Endodermal cell (in vitro differentiated cells): ENCODE data around the gene SPATA32. TPM values are rescaled to one million over a fixed set of nuclear protein-coding genes. Genes with fewer than 3 reads are reported as not detected.

Experiments
- DNase-seq: peaks from one replicate; pipeline ENCODE4 v3.0.0-alpha.2; 2017
- H3K27ac ChIP-seq: 2 replicates; pipeline ENCODE4 v1.5.1; 2013; ENCODE audit warnings: mild to moderate bottlenecking, low read depth, low read length, moderate library complexity
- H3K27me3 ChIP-seq: 2 replicates; pipeline ENCODE4 v1.6.1; 2013; ENCODE audit warnings: mild to moderate bottlenecking, low read length, moderate library complexity; ENCODE audit not compliant: insufficient read depth, control insufficient read depth, poor library complexity, severe bottlenecking
- H3K36me3 ChIP-seq: 2 replicates; pipeline ENCODE4 v1.7.0; 2013; ENCODE audit warnings: mild to moderate bottlenecking, low read length, moderate library complexity; ENCODE audit not compliant: control insufficient read depth, insufficient read depth
- H3K4me1 ChIP-seq: one replicate; pipeline ENCODE4 v1.7.0; 2013; ENCODE audit warnings: low read length; ENCODE audit not compliant: control insufficient read depth, insufficient read depth
- H3K4me3 ChIP-seq: 2 replicates; pipeline ENCODE4 v1.5.1; 2013; ENCODE audit warnings: mild to moderate bottlenecking, low read length, moderate library complexity
- H3K9ac ChIP-seq: 2 replicates; pipeline ENCODE4 v1.6.1; 2013; ENCODE audit warnings: mild to moderate bottlenecking, low read length, moderate library complexity; ENCODE audit not compliant: poor library complexity, severe bottlenecking; ENCODE audit errors: extremely low read depth
- H3K9me3 ChIP-seq: 2 replicates; pipeline ENCODE4 v1.6.1; 2013; ENCODE audit warnings: mild to moderate bottlenecking, low read length, moderate library complexity; ENCODE audit not compliant: control insufficient read depth
- H3K27ac Mint-ChIP-seq: 2 replicates; pipeline ENCODE4 v1.8.0; 2020; ENCODE audit warnings: mixed read lengths
- H3K27me3 Mint-ChIP-seq: 2 replicates; pipeline ENCODE4 v1.8.0; 2021; ENCODE audit warnings: mild to moderate bottlenecking, mixed read lengths; ENCODE audit not compliant: insufficient read depth
- H3K36me3 Mint-ChIP-seq: 2 replicates; pipeline ENCODE4 v1.8.0; 2020; ENCODE audit warnings: low read depth, mixed read lengths
- H3K4me1 Mint-ChIP-seq: 2 replicates; pipeline ENCODE4 v1.8.0; 2020; ENCODE audit warnings: mixed read lengths
- H3K4me3 Mint-ChIP-seq: 2 replicates; pipeline ENCODE4 v1.8.0; 2020; ENCODE audit warnings: mild to moderate bottlenecking, moderate library complexity, mixed read lengths
- H3K9me3 Mint-ChIP-seq: 2 replicates; pipeline ENCODE4 v1.8.0; 2020; ENCODE audit warnings: mild to moderate bottlenecking, mixed read lengths
- CTCF ChIP-seq: fragments of 200-600 bp; sonication (generic); conservative IDR thresholded peaks from 2 replicates; pipeline ENCODE4 v1.5.0; 2021; ENCODE audit warnings: antibody characterized with exemption, mild to moderate bottlenecking
- WGBS, 2 experiments: methylation state at CpG; one replicate each; pipeline versions ENCODE4 v1.1.5 to v1.1.7; 2013; ENCODE audit warnings: missing lambda C conversion rate in 2 of 2, mixed read lengths in 1 of 2; ENCODE audit not compliant: insufficient coverage in 1 of 2, insufficient read length in 1 of 2; 5-methylcytosine and 5-hydroxymethylcytosine counted together
- total RNA-seq, 2 donors: library from RNA; stranded (reverse); fragmentation: NEBNext Ultra II Directional in 1 of 2; extraction: Animal tissue kit (Norgen Biotek cat#: 25700) in 1 of 2; gene quantifications; 2 replicates in 1 of 2; 3 replicates in 1 of 2; pipeline ENCODE4 v1.2.1, GENCODE V29; 2021

The SPATA32 gene
- total RNA-seq, 2 donors from 2014 or later, result 0.18 TPM; not detected in 1

- Mint-ChIP-seq H3K36me3 (peaks cover 8% of the 10 kb centered on the region), H3K4me3 (no peak overlapping the region), H3K4me1 (peaks cover 6% of the 10 kb centered on the region), H3K9me3 (no peaks in the 10 kb centered on the region), H3K27me3 (no peaks in the 10 kb centered on the region), H3K27ac (no peak overlapping the region)
- no peak for TF ChIP-seq CTCF
- no peaks in the 10 kb centered on the region for H3K36me3 ChIP-seq
- no peak overlapping the region for H3K27ac ChIP-seq
- WGBS, 2 experiments, result 89 to 95% methylated on average over 2 to 3 of the region's 3 CpGs
- no peaks in the 10 kb centered on the region for H3K4me1 ChIP-seq
- no peak for DNase-seq
- H3K9me3 ChIP-seq, result no peaks in the 10 kb centered on the region
- no peak overlapping the region for H3K4me3 ChIP-seq
- no peak overlapping the region for H3K9ac ChIP-seq
- no peaks in the 10 kb centered on the region for H3K27me3 ChIP-seq
Observed at GRCh38 chr17:45294506-45294905, 32.6 kb upstream of the SPATA32 start.

GRCh38 chr17:45293413-45294211 is 31.7 kb upstream of the SPATA32 start:
- 79 to 86% methylated on average over 9 to 10 of the region's 10 CpGs for WGBS, 2 experiments
- Histone ChIP-seq H3K27me3 (no peaks in the 10 kb centered on the region), H3K9me3 (no peaks in the 10 kb centered on the region), H3K4me3 (no peak overlapping the region), H3K27ac (peak overlapping the region; percentile 20), H3K9ac (no peak overlapping the region), H3K4me1 (no peaks in the 10 kb centered on the region), H3K36me3 (no peaks in the 10 kb centered on the region)
- no peaks in the 10 kb centered on the region for H3K27me3 Mint-ChIP-seq
- H3K36me3 Mint-ChIP-seq, result peaks cover 11% of the 10 kb centered on the region
- peak; percentile 88 for DNase-seq
- no peaks in the 10 kb centered on the region for H3K9me3 Mint-ChIP-seq
- H3K4me3 Mint-ChIP-seq, result no peak overlapping the region
- no peak for TF ChIP-seq CTCF
- H3K27ac Mint-ChIP-seq, result peak overlapping the region; percentile 50
- H3K4me1 Mint-ChIP-seq, result peaks cover 6% of the 10 kb centered on the region

GRCh38 chr17:45292696-45293412 is 31.0 kb upstream of the SPATA32 start:
- no peaks in the 10 kb centered on the region for H3K27me3 ChIP-seq
- no peaks in the 10 kb centered on the region for H3K4me1 ChIP-seq
- H3K4me3 Mint-ChIP-seq, result no peak overlapping the region
- H3K27ac ChIP-seq, result peak overlapping the region; percentile 20
- H3K27ac Mint-ChIP-seq, result no peak overlapping the region
- no peaks in the 10 kb centered on the region for H3K27me3 Mint-ChIP-seq
- TF ChIP-seq CTCF, result no peak
- H3K4me1 Mint-ChIP-seq, result peaks cover 6% of the 10 kb centered on the region
- H3K9ac ChIP-seq, result no peak overlapping the region
- H3K4me3 ChIP-seq, result no peak overlapping the region
- 91 to 96% methylated on average over 12 of the region's 12 CpGs for WGBS, 2 experiments
- H3K9me3 Mint-ChIP-seq, result no peaks in the 10 kb centered on the region
- H3K36me3 ChIP-seq, result peaks cover under 1% of the 10 kb centered on the region
- peaks cover 13% of the 10 kb centered on the region for H3K36me3 Mint-ChIP-seq
- H3K9me3 ChIP-seq, result no peaks in the 10 kb centered on the region
- no peak for DNase-seq
